ENCODE measurements around the gene ANKRD13D. TPM values are rescaled to one million over a fixed set of nuclear protein-coding genes. Genes with fewer than 3 reads are reported as not detected.

ANKRD13D gene
- total and polyA plus RNA-seq, 2 experiments from 2014 or later, result 20.3 to 30.8 TPM

- Mint-ChIP-seq H3K4me1 (peaks cover 11% of the 10 kb centered on the region), H3K36me3 (ENCODE audit: low read depth) (no peaks in the 10 kb centered on the region), H3K4me3 (peak overlapping the region; percentile 92), H3K9me3 (no peaks in the 10 kb centered on the region; the same call in 2 of the 3 replicates), H3K27ac (no peak overlapping the region), H3K27me3 (ENCODE audit: insufficient read depth, low read depth, poor library complexity) (peaks cover 24% of the 10 kb centered on the region)
- no peaks in the 10 kb centered on the region for H3K79me2 ChIP-seq (replicated peaks; ENCODE audit: insufficient read depth)
- DNase-seq (ENCODE audit: low spot score) (no peak), ATAC-seq (no peak)
- no peaks in the 10 kb centered on the region for H3K9me2 ChIP-seq (ENCODE audit: insufficient read depth)
- no peak for TF ChIP-seq ZNF114 (CRISPR knock-in tag; IDR thresholded peaks at IDR 0.05)
- no peak for TF ChIP-seq POLR2AphosphoS5 (IDR thresholded peaks at IDR 0.05; ENCODE audit: low read depth)
- no peak for TF ChIP-seq ZNF331 (CRISPR knock-in tag; IDR thresholded peaks at IDR 0.05; ENCODE audit: low read depth)
- no peak for TF ChIP-seq CTCF (conservative IDR thresholded peaks at IDR 0.05; ENCODE audit: low read depth in 2 of 2)
- TF ChIP-seq EZH2phosphoT487 (IDR thresholded peaks at IDR 0.05; ENCODE audit: unreplicated experiment), result no peak
- TF ChIP-seq CREB1 (CRISPR knock-in tag; IDR thresholded peaks at IDR 0.05; ENCODE audit: low read depth), result no peak
- TF ChIP-seq STAT1 (IDR thresholded peaks at IDR 0.05; ENCODE audit: unreplicated experiment), result no peak
- no peak for TF ChIP-seq ZNF462 (CRISPR knock-in tag; IDR thresholded peaks at IDR 0.05)
- no peak for TF ChIP-seq REST (IDR thresholded peaks at IDR 0.05; ENCODE audit: unreplicated experiment)
- no peak for TF ChIP-seq NANOG (IDR thresholded peaks at IDR 0.05; ENCODE audit: borderline replicate concordance)
- TF ChIP-seq ETS1 (IDR thresholded peaks at IDR 0.05), result no peak
- TF ChIP-seq JUNB (IDR thresholded peaks at IDR 0.05; ENCODE audit: unreplicated experiment), result no peak
- TF ChIP-seq EZH2 (IDR thresholded peaks at IDR 0.05; ENCODE audit: low read depth, unreplicated experiment), result no peak
- peak overlapping the region; percentile 90 for H3K4me2 ChIP-seq
- peak overlapping the region; percentile 98 for H2AFZ ChIP-seq
- H3F3A ChIP-seq (replicated peaks; ENCODE audit: low read depth), result peaks cover 9% of the 10 kb centered on the region; the same call in 1 of the 2 replicates
- peaks cover 32% of the 10 kb centered on the region for H3K27me3 ChIP-seq (ENCODE audit: insufficient read depth)
- H3K4me3 ChIP-seq, result peak overlapping the region; percentile 76
- H4K20me1 ChIP-seq (replicated peaks; ENCODE audit: insufficient read depth), result no peaks in the 10 kb centered on the region
- no peaks in the 10 kb centered on the region for H3K36me3 ChIP-seq (ENCODE audit: insufficient read depth)
- H3K27ac ChIP-seq (ENCODE audit: low read depth), result no peak overlapping the region
- peaks cover 8% of the 10 kb centered on the region for H3K4me1 ChIP-seq (ENCODE audit: insufficient read depth)
Observed at GRCh38 chr11:67316882-67317204, 27.7 kb downstream of the ANKRD13D start.
